HG02678 (cell line): Measurements from ENCODE around the gene NOL7.

Source experiments
- ATAC-seq: cut with Tn5 transposase; IDR thresholded peaks from one replicate; pipeline ENCODE4 v1.9.1; 2021; ENCODE audit warnings: mild to moderate bottlenecking, moderate library complexity; ENCODE audit not compliant: unreplicated experiment

NOL7 gene

GRCh38 chr6:13649393-13649792 is 34.3 kb downstream of the NOL7 start:
- ATAC-seq: no peak

- no peak for ATAC-seq
These were observed 38.2 kb downstream of the NOL7 start for GRCh38 chr6:13653296-13653695.

- ATAC-seq: no peak
These were observed 39.4 kb downstream of the NOL7 start for GRCh38 chr6:13654496-13654895.

GRCh38 chr6:13655700-13656099 is 40.6 kb downstream of the NOL7 start:
- ATAC-seq: no peak

GRCh38 chr6:13660273-13660672 is 45.1 kb downstream of the NOL7 start:
- no peak for ATAC-seq

GRCh38 chr6:13660893-13661292 is 45.8 kb downstream of the NOL7 start:
- ATAC-seq: no peak

GRCh38 chr6:13661647-13662046 is 46.5 kb downstream of the NOL7 start:
- ATAC-seq: no peak

- no peak for ATAC-seq
These were observed 47.7 kb downstream of the NOL7 start for GRCh38 chr6:13662651-13663334.

- no peak for ATAC-seq
These were observed 48.9 kb downstream of the NOL7 start for GRCh38 chr6:13663986-13664385.

GRCh38 chr6:13664703-13665352 is 49.7 kb downstream of the NOL7 start:
- ATAC-seq: no peak

- no peak for ATAC-seq
These were observed 51.3 kb downstream of the NOL7 start for GRCh38 chr6:13666194-13667105.

GRCh38 chr6:13667655-13668054 is 52.5 kb downstream of the NOL7 start:
- no peak for ATAC-seq

- no peak for ATAC-seq
These were observed 53.3 kb downstream of the NOL7 start for GRCh38 chr6:13668291-13668928.

- ATAC-seq: no peak
These were observed 54.3 kb downstream of the NOL7 start for GRCh38 chr6:13669476-13669875.
